Uterus (tissue), 4 donors: ENCODE data around the gene ANKRD33B. TPM values are rescaled to one million over a fixed set of nuclear protein-coding genes. Genes with fewer than 3 reads are reported as not detected.

Experiments
- DNase-seq, 2 donors: peaks; one replicate each; pipeline ENCODE4 v3.0.0-alpha.2; 2019 to 2020
- H3K27ac ChIP-seq, 2 donors: fragments of 200-600 bp; sonication (generic); 1 replicate in 1 of 2; 2 replicates in 1 of 2; pipeline ENCODE4 v1.5.1; 2016 to 2018
- H3K27me3 ChIP-seq, 2 donors: fragments of 200-600 bp; sonication (generic); one replicate each; pipeline ENCODE4 v1.5.1; 2018 to 2019; ENCODE audit warnings: control low read depth in 1 of 2
- H3K36me3 ChIP-seq, 2 donors: fragments of 200-600 bp; sonication (generic); one replicate each; pipeline ENCODE4 v1.5.1; 2019; ENCODE audit warnings: control low read depth in 1 of 2
- H3K4me1 ChIP-seq, 2 donors: fragments of 200-600 bp; sonication (generic); one replicate each; pipeline ENCODE4 v1.5.1; 2018 to 2019; ENCODE audit warnings: control low read depth in 1 of 2
- H3K4me3 ChIP-seq, 2 donors: fragments of 200-600 bp; sonication (generic); 1 replicate in 1 of 2; 2 replicates in 1 of 2; pipeline ENCODE4 v1.5.1; 2018 to 2019; ENCODE audit warnings: mild to moderate bottlenecking in 1 of 2
- H3K9me3 ChIP-seq, 2 donors: fragments of 200-600 bp; sonication (generic); one replicate each; pipeline ENCODE4 v1.5.1; 2019; ENCODE audit warnings: control low read depth in 1 of 2
- CTCF ChIP-seq, 4 experiments: fragments of 200-600 bp in 2 of 4; fragments of 450-650 bp in 2 of 4; sonication (generic) in 2 of 4; IDR thresholded peaks; one replicate each; pipeline ENCODE4 v1.5.1; 2016 to 2019; ENCODE audit warnings: antibody characterized with exemption in 4 of 4, mild to moderate bottlenecking in 2 of 4, moderate library complexity in 1 of 4
- POLR2A ChIP-seq, 2 donors: fragments of 450-650 bp; IDR thresholded peaks; one replicate each; pipeline ENCODE4 v1.6.1; 2016; ENCODE audit warnings: antibody characterized with exemption in 2 of 2, mild to moderate bottlenecking in 1 of 2, moderate library complexity in 1 of 2
- intact Hi-C: fragments of 100-400 bp; cut with DNase I; formaldehyde crosslinking; loops from one replicate; pipeline ENCODE4 v1.15.1; 2023; ENCODE audit warnings: low total_unique reads
- total RNA-seq, 4 donors: library from RNA; depleted of rRNA in 3 of 4; stranded (reverse); fragments of >200 nt in 3 of 4; gene quantifications; one replicate each; pipeline versions ENCODE4 v1.1.0 to v1.2.4, GENCODE V29; 2014 to 2023
- donor health status: DM: yes; HTN: yes; CAD: no.

The ANKRD33B gene
- total RNA-seq, 4 donors from 2014 or later: 2.1 to 24.1 (median 7.6) TPM

GRCh38 chr5:10625700-10626472 is 62.0 kb downstream of the ANKRD33B start:
- intact Hi-C loops: loop anchor here (5.0 kb wide), 1 partner anchor 169 kb away; no protein-coding TSS in a partner anchor
- TF ChIP-seq POLR2A (IDR thresholded peaks at IDR 0.05) (no peak), CTCF (IDR thresholded peaks at IDR 0.05) (no peak)
- peak overlapping the region in 1 of 2 donors; percentile 82 for H3K27ac ChIP-seq

DNA sequence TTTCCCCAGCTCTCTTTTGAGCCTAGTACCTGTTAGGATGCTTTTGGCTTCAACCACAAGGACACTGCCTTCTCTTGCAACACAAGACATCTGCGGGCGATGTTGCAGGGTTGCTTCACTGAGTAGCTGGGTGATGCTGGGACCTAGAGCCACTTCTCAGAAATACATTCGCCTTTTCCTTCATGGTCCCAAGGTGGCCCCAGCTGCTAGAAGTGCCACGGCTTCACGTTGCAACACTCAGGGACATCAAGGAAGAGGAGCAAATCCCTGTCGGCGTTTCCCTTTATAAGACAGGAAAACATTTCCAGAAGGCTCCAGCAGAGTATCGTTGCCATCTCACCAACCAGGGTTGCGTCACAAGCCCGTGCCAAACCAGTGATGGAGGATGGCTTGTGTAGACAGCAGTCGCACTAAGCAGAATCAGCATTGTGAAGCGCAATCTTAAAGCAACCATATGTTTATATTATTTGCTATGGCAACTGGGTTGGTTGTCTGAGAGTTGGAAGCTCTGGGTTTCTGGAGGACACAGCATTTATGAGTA is 62.7 kb downstream of the ANKRD33B start:
- peak overlapping the region; percentile 82 to 85 for H3K27ac ChIP-seq
- TF ChIP-seq CTCF (IDR thresholded peaks at IDR 0.05) (no peak), POLR2A (IDR thresholded peaks at IDR 0.05) (no peak)
- peaks cover 5 to 7% of the 10 kb centered on the region in 2 donors for H3K4me1 ChIP-seq
- DNase-seq: no peak
- intact Hi-C loops: loop anchor here (5.0 kb wide), 1 partner anchor 169 kb away; no protein-coding TSS in a partner anchor
- no peaks in the 10 kb centered on the region for H3K27me3 ChIP-seq
- H3K36me3 ChIP-seq: no peaks in the 10 kb centered on the region
- H3K4me3 ChIP-seq: no peak overlapping the region
- no peaks in the 10 kb centered on the region for H3K9me3 ChIP-seq

More at GRCh38 chr5:10625700-10626472, 62.0 kb downstream of the ANKRD33B start:
- Histone ChIP-seq H3K36me3 (no peaks in the 10 kb centered on the region), H3K27me3 (no peaks in the 10 kb centered on the region), H3K9me3 (no peaks in the 10 kb centered on the region), H3K4me1 (peaks cover 5 to 7% of the 10 kb centered on the region in 2 donors), H3K4me3 (no peak overlapping the region)
- no peak for DNase-seq

- H3K4me1 ChIP-seq: peaks cover 5 to 7% of the 10 kb centered on the region in 2 donors
Measured at GRCh38 chr5:10627160-10627701, 63.4 kb downstream of the ANKRD33B start.

DNA sequence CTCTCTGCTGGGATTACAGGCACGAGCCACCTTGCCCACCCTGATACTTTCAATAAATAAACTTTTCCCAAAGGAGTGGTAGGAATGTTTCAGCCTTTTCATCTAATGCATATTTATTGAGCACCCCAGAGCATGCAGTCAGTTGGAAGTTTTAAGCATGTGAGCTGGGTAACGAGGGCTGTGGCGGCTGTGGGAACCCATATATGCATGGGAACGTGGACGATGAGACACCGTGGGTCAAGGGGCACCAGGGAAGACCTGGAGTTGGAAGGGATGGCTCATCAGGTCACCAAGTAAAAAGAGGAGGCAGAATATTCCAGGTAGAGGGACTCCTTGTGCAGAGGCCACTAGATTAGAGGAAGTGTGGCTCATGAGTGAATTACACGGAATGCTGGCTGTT is 64.7 kb downstream of the ANKRD33B start:
- TF ChIP-seq POLR2A (IDR thresholded peaks at IDR 0.05): no peak
- no peak for TF ChIP-seq CTCF (IDR thresholded peaks at IDR 0.05)
- Histone ChIP-seq H3K27ac (peak overlapping the region; percentile 82 to 85), H3K4me1 (peaks cover 5 to 7% of the 10 kb centered on the region in 2 donors), H3K27me3 (no peaks in the 10 kb centered on the region), H3K9me3 (no peaks in the 10 kb centered on the region), H3K36me3 (no peaks in the 10 kb centered on the region), H3K4me3 (no peak overlapping the region)
- intact Hi-C loops: loop anchor here (5.0 kb wide), 1 partner anchor 171 kb away; no protein-coding TSS in a partner anchor
- no peak for DNase-seq

More at GRCh38 chr5:10627160-10627701, 63.4 kb downstream of the ANKRD33B start:
- Histone ChIP-seq H3K4me3 (peak overlapping the region; percentile 23 to 25), H3K27ac (peak overlapping the region; percentile 82 to 85), H3K36me3 (no peaks in the 10 kb centered on the region), H3K27me3 (no peaks in the 10 kb centered on the region), H3K9me3 (no peaks in the 10 kb centered on the region)
- intact Hi-C loops: loop anchor here (5.0 kb wide), 1 partner anchor 170 kb away; no protein-coding TSS in a partner anchor
- peak in 1 of 2 donors; percentile 53 for DNase-seq
- TF ChIP-seq CTCF (IDR thresholded peaks at IDR 0.05) (no peak), POLR2A (IDR thresholded peaks at IDR 0.05) (no peak)
